PC-9 (cell line): Measurements from ENCODE around the gene GTF3C2.

ENCODE experiments used
- CTCF ChIP-seq: fragments of 200-600 bp; sonication (generic); conservative IDR thresholded peaks from 2 replicates; pipeline ENCODE4 v1.6.1; 2017; ENCODE audit warnings: mixed run types, antibody characterized with exemption, mild to moderate bottlenecking, moderate library complexity
- EZH2 ChIP-seq: fragments of 200-600 bp; sonication (generic); IDR thresholded peaks from 2 replicates; pipeline ENCODE4 v1.8.0; 2017; ENCODE audit warnings: antibody characterized with exemption, low read depth

- TF ChIP-seq CTCF (no peak), EZH2 (no peak)
These were observed 61.6 kb downstream of the GTF3C2 start for GRCh38 chr2:27294928-27295327.
